SJSA1 (cell line): ENCODE data around the gene CCP110. TPM values are rescaled to one million over a fixed set of nuclear protein-coding genes. Genes with fewer than 3 reads are reported as not detected.
"Not testable (repeated sequence)": the region's sequence is repeated elsewhere in the genome, so short reads cannot be mapped to it uniquely, and the experiment has no call there.

Experiments
- DNase-seq, 2 experiments: peaks; one replicate each; pipeline ENCODE4 v3.0.0-alpha.2; 2015 to 2020; ENCODE audit warnings: low spot score in 2 of 2, low read depth in 1 of 2
- H3K27ac ChIP-seq: fragments of 250-450 bp; sonication (Bioruptor Pico); 2 replicates; pipeline ENCODE4 v1.5.1; 2020; ENCODE audit warnings: mild to moderate bottlenecking, moderate library complexity
- H3K27me3 ChIP-seq: fragments of 250-450 bp; sonication (Bioruptor Pico); replicated peaks from 2 replicates; pipeline ENCODE4 v1.5.1; 2020; ENCODE audit warnings: mild to moderate bottlenecking, moderate library complexity
- H3K36me3 ChIP-seq: fragments of 250-450 bp; sonication (Bioruptor Pico); 2 replicates; pipeline ENCODE4 v1.5.1; 2020; ENCODE audit warnings: mild to moderate bottlenecking
- H3K4me1 ChIP-seq: fragments of 250-450 bp; sonication (Bioruptor Pico); replicated peaks from 2 replicates; pipeline ENCODE4 v1.6.1; 2021; ENCODE audit warnings: mild to moderate bottlenecking
- H3K4me3 ChIP-seq: fragments of 250-450 bp; sonication (Bioruptor Pico); 2 replicates; pipeline ENCODE4 v1.5.1; 2020; ENCODE audit warnings: mild to moderate bottlenecking
- H3K9me3 ChIP-seq: fragments of 250-450 bp; sonication (Bioruptor Pico); replicated peaks from 2 replicates; pipeline ENCODE4 v1.5.1; 2020; ENCODE audit warnings: mild to moderate bottlenecking
- total RNA-seq: library from RNA; depleted of rRNA; stranded (reverse); fragments of >200 nt; shearing (Covaris generic); gene quantifications from 2 replicates; pipeline ENCODE4 v1.2.3, GENCODE V29; 2014

CCP110 gene
- total RNA-seq, 1 experiment from 2014 or later: 28.3 TPM

DNA sequence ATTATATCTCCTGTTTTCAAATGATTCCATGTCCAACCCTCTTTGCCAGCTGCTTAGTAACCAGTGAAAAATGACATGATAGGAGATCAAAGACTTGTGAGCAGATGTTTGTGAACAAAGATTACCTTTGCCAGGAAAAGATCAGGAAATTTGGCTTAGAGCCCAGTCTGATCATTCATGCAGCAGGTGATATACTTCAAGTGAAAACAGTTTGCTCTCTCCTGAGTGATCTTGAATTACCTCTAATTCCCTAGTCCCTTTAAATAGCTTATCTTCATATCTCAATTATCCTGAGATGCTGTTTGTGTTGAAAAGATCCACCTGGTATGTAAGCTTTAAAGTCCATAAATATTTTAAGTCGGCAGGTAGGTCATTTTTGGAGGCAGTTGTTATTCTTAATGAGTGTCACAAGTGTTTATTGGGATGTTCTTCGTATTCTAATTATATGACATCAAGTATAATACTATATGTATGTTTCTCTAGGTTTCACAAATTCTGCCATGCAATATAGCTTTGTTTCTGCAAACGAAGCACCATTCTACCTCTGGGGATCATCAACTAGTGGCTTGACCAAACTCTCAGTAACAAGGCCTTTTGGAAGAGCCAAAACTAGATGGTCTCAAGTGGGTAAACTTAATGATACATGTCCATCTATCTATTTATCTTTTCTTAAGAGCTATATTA, 18.5 kb downstream of the CCP110 start:
- H3K36me3 ChIP-seq: peaks cover 66% of the 10 kb centered on the region
- no peaks in the 10 kb centered on the region for H3K4me1 ChIP-seq
- no peaks in the 10 kb centered on the region for H3K9me3 ChIP-seq
- no peak overlapping the region for H3K27ac ChIP-seq
- H3K27me3 ChIP-seq: no peaks in the 10 kb centered on the region
- DNase-seq: no peak
- no peak overlapping the region for H3K4me3 ChIP-seq

DNA sequence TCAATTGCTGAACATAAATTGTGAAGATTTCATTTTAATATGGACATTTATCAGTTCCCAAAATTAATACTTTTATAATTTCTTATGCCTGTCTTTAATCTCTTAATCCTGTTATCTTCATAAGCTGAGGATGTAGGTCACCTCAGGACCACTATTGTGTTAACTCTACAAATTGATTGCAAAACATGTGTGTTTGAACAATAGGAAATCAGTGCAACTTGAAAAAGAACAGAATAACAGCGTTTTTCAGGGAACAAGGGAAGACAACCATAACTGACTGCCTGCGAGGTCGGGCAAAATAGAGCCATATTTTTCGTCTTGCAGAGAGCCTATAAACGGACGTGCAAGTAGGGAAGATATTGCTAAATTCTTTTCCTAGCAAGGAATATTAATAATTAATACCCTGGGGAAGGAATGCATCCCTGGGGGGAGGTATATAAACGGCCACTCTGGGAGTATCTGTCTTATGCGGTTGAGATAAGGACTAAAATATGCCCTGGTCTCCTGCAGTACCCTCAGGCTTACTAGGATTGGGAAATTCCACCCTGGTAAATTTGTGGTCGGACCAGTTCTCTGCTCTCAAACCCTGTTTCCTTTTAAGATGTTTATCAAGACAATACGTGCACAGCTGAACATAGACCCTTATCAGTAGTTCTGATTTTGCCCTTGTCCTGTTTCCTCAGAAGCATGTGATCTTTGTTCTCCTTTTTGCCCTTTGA, 19.7 kb downstream of the CCP110 start:
- peaks cover 67% of the 10 kb centered on the region for H3K36me3 ChIP-seq
- H3K9me3 ChIP-seq, DNase-seq: not testable (repeated sequence)

DNA sequence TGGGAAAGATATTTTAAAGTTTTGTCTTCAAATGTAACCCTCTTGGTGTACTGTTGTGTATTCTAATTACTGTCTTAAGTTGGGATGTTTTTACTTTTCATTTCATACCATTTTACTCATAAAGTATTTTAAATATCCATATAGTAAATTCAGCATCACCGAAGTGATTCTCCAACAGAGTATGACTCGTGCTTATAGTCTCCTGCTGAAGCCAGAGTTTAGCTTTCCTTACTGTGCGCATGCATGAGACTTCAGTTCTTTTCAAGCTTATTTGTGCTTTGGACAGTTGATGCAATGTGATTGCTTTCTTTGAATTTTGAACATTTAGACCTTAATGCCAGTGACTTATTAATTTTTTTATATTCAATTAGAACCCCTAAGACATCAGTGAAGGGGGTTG, 24.4 kb downstream of the CCP110 start:
- no peak for DNase-seq

More for the DNA sequence above, 19.7 kb downstream of the CCP110 start:
- H3K4me1 ChIP-seq, H3K27me3 ChIP-seq, H3K27ac ChIP-seq, H3K4me3 ChIP-seq: not testable (repeated sequence)

DNA sequence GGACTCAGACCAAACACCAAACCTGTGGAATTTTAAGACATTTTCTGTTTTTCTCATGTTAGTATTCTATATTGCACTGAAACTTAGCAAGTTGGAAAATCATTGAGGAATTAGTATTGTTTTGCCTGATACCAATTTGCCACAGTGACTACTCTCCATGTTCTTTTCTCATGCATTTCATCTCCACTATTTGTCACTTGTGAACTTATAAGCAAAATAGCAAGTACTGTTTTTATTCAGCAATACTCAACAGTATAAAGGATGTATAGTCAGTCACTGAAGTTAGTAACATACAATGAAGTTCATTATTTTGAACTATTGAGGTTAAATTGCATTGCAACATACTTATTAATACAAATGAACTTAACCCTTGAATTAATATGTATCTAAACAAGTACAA, 25.9 kb downstream of the CCP110 start:
- Histone ChIP-seq H3K9me3 (no peaks in the 10 kb centered on the region), H3K27ac (no peak overlapping the region), H3K27me3 (no peaks in the 10 kb centered on the region), H3K36me3 (peaks cover 41% of the 10 kb centered on the region), H3K4me1 (0 out of 2 replicates have a peak, but pooled peaks cover under 1% of the 10 kb centered on the region), H3K4me3 (no peak overlapping the region)
- DNase-seq: no peak

More for the DNA sequence above, 24.4 kb downstream of the CCP110 start:
- no peak overlapping the region for H3K27ac ChIP-seq
- H3K4me1 ChIP-seq: no peaks in the 10 kb centered on the region
- peaks cover 49% of the 10 kb centered on the region for H3K36me3 ChIP-seq
- no peaks in the 10 kb centered on the region for H3K9me3 ChIP-seq
- no peaks in the 10 kb centered on the region for H3K27me3 ChIP-seq
- H3K4me3 ChIP-seq: no peak overlapping the region

DNA sequence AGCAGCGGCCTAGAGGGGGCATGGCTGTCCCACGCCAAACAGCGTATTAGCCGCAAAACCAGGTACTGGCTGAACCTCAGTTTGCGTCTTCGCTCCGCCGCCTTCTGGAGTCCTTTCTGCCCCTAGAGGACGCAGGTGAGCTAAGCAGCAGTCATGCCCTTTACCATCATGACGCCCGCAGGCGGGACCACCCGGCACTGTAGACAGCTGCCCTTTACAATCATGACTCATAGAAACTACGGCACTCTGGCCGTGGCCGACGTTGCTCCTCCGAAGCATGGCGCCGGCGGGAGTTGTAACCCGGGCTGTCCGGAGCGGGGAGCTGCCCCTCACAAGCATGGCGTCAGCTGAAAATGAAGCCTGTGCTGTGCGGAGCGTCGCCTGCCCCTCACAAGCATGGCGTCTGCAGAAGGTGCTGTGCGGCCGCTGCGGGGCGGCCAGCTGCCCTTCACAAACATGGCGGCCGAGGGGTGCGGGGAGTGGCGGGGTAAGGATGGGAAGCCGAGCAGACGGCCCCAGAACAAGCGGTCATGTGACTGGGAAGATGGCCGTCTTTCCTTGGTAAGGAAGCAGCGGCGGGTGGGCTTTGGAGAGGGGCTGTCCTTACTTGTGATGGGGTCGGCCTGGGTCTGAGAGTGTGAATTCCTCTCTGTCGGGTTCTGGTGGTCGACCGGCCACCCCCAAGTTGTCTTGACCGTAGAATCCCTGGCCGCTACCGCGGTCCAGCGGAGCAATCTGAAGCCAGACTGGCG, 31.6 kb downstream of the CCP110 start, which contains the start of gene VPS35L:
Gene VPS35L (plus strand): TSS at position 518 of the 752 bp plus-strand sequence. CDS start 27 bp downstream, at position 545.
- Histone ChIP-seq H3K27ac (peak within 1 kb of the TSS; percentile 74), H3K4me1 (peaks cover 9% of the 10 kb centered on the region), H3K27me3 (no peaks in the 10 kb centered on the region), H3K9me3 (no peaks in the 10 kb centered on the region), H3K4me3 (peak within 1 kb of the TSS; percentile 59), H3K36me3 (peaks cover 7% of the 10 kb centered on the region; the same call in 1 of the 2 replicates)
- peak; percentile 99 for DNase-seq

DNA sequence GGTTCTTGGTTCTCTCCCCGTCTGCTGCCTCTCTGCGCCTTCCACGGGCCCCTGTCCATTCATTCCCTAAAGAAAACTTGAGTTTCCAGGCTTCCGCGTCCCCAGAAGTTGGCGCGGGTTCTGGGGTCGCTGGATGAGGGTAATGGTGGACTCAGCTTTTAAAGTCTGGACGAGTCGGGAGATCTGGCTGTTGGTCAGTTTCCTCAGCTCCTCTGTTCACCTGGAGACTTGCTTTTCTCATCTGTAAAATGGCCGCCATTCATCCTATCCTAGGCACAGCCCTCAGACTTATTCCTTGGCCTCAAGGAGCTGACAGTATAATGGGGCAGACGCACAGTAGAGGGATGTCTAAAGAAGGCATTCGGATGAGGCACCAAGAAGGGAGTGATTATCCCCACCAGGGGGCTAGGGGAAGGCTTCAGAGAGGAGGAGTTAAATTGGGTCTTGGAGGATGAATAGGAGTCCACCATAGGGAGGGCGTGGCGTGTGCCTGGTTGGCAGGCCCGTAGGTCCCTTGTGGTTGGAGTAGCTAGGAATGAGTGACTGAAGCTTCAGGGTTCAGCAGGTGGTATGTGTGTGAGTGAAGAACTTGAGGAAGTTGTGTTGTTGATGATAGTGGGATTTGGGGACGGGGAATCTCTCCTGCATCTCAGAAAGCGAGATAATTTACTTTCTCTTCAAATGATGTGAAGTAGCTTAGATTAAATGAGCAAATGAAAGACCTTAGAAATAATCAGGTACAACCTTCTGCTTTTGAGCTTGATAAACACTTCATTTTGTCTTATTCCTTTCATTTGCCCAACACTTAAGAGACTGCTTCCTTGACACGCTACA, 32.4 kb downstream of the CCP110 start:
- Histone ChIP-seq H3K27ac (peak overlapping the region; percentile 74), H3K27me3 (no peaks in the 10 kb centered on the region), H3K4me3 (peak overlapping the region; percentile 59), H3K36me3 (peaks cover 6% of the 10 kb centered on the region; the same call in 1 of the 2 replicates), H3K9me3 (no peaks in the 10 kb centered on the region), H3K4me1 (peaks cover 9% of the 10 kb centered on the region)
- peak; percentile 64 to 70 for DNase-seq

DNA sequence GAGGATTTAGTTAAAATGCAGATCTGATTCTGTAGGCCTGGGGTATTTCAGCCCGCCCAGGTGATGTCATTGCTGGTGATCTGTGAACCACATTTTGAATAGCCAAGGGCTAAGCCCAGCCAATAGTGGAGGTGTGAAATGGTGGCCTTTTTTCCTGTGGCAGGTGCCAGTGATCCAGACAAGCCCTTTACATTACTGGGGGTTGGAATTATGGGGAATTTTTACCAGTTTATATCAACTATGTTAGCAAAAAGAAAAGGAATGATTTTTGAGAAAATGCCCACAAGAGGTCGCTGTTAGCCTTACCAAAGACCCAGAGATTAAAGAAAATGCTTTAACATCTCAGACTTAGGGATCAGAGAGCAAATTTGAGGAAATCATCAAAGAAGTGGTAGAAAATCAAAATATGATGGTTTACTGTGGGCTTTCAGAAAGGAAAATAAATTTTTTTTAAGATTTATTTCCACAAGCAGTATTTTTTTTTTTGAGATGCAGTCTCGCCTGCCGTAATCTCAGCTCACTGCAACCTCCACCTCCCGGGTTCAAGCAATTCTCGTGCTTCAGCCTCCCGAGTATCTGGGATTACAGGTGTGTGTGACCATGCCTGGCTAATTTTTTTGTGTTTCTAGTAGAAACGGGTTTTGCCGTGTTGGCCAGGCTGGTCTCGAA, 35.6 kb downstream of the CCP110 start:
- Histone ChIP-seq H3K36me3 (peaks cover 4% of the 10 kb centered on the region; the same call in 1 of the 2 replicates), H3K4me3 (no peak overlapping the region), H3K9me3 (no peaks in the 10 kb centered on the region), H3K27ac (no peak overlapping the region), H3K4me1 (peaks cover 9% of the 10 kb centered on the region), H3K27me3 (no peaks in the 10 kb centered on the region)
- peak in 1 of 2 experiments; percentile 48 for DNase-seq

DNA sequence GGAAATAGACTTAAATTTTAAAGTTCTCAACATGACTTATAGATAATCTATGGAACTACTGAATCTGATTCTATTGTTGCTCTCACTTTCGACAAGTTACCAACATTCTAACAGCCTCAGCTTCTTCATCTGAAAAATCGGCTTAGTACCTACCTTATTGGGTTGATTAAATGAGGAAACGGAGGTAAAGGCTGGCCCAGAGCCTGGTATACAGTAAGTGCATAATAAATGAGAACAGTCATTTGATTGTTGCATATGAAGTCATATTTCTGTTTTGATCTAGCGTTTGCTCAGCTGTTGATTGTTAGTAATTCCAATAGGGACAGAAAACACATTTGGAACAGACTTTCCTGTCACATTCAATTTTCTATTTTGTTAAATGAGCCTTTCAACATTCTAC, 36.3 kb downstream of the CCP110 start:
- no peak overlapping the region for H3K4me3 ChIP-seq
- peaks cover 5% of the 10 kb centered on the region; the same call in 1 of the 2 replicates for H3K4me1 ChIP-seq
- H3K27ac ChIP-seq: no peak overlapping the region
- no peak for DNase-seq
- H3K27me3 ChIP-seq: no peaks in the 10 kb centered on the region
- peaks cover 6% of the 10 kb centered on the region for H3K36me3 ChIP-seq
- H3K9me3 ChIP-seq: no peaks in the 10 kb centered on the region

DNA sequence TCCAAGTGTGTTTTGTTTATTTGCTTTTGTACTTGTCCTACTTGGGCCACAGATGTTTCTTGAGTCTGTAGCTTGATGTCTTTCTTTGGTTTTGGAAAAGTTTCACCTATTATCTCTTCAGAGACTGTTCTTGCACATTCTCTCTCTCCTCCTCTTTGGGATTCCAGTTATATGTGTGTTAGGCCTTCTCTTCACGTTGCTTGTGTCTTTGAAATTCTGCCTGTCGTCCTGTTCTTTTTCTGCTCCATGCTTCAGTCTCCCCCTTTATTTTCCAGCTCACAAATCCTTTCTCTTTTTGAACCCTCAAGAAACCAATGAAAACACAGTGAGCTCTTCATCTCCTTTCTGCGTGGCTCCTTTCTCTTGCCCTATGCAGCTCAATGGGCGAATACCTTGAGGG, 39.6 kb downstream of the CCP110 start:
- Histone ChIP-seq H3K4me1 (no peaks in the 10 kb centered on the region), H3K27me3 (no peaks in the 10 kb centered on the region), H3K4me3 (no peak overlapping the region), H3K9me3 (no peaks in the 10 kb centered on the region), H3K36me3 (peaks cover 31% of the 10 kb centered on the region), H3K27ac (no peak overlapping the region)
- no peak for DNase-seq

DNA sequence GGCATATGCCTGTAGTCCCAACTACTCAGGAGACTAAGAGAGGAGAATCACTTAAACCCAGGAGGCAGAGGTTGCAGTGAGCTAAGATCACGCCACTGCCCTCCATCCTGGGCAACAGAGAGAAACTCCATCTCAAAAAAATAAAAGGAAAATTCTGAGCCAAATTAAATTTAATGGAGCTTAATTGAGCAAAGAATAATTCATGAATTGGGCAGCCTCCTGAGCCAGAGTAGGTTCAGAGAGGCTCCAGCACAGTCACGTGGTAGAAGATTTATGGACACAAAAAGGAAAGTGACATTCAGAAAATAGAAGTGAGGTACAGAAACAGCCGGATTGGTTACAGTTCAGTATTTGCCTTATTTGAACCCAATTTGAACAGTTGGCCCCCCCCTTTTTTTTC, 42.6 kb downstream of the CCP110 start:
- Histone ChIP-seq H3K4me1 (no peaks in the 10 kb centered on the region), H3K36me3 (peaks cover 34% of the 10 kb centered on the region), H3K27ac (no peak overlapping the region), H3K9me3 (no peaks in the 10 kb centered on the region), H3K4me3 (no peak overlapping the region), H3K27me3 (no peaks in the 10 kb centered on the region)
- DNase-seq: no peak

DNA sequence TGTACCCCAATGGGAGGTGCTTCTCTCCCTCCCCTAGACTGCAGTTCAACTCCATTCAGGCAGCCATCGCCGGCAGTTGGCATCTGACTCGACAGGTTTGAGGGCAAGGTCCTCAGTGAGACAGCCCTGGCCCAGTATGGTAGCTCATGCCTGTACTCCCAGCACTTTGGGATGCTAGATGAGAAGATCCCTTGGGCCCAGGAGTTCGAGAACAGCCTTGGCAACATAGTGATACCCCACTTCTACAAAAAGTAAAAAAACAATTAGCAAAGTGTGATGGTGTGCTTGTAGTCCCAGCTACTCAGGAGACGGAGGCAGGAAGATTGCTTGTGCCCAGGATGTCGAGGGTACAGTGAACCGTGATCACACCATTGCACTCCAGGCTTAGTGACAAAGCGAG, 43.8 kb downstream of the CCP110 start:
- no peaks in the 10 kb centered on the region for H3K9me3 ChIP-seq
- no peak overlapping the region for H3K27ac ChIP-seq
- H3K27me3 ChIP-seq: no peaks in the 10 kb centered on the region
- DNase-seq: no peak
- H3K36me3 ChIP-seq: peaks cover 43% of the 10 kb centered on the region
- H3K4me3 ChIP-seq: no peak overlapping the region
- no peaks in the 10 kb centered on the region for H3K4me1 ChIP-seq

DNA sequence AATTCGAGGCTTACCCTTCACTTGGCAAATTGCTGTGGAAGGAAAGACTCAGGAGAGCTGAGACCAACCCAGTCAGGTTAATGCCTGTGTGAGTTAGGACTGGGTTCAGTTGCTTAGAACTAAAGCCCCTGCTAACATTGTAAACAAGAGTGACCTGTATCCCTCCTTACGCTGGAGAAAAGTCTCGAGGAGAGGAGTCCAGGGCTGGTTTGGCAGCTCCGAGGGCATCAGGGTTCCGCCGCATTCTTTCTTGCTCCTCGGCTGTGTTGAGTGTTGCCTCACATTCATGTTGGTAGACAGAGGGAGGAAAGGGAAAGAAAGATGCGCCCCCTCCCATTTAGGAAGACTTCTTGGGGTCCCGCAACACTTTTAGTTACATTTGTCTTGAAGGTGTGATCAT, 50.3 kb downstream of the CCP110 start:
- H3K27ac ChIP-seq: no peak overlapping the region
- no peaks in the 10 kb centered on the region for H3K27me3 ChIP-seq
- peaks cover 60% of the 10 kb centered on the region for H3K36me3 ChIP-seq
- no peak for DNase-seq
- H3K9me3 ChIP-seq: no peaks in the 10 kb centered on the region
- H3K4me1 ChIP-seq: no peaks in the 10 kb centered on the region
- no peak overlapping the region for H3K4me3 ChIP-seq

DNA sequence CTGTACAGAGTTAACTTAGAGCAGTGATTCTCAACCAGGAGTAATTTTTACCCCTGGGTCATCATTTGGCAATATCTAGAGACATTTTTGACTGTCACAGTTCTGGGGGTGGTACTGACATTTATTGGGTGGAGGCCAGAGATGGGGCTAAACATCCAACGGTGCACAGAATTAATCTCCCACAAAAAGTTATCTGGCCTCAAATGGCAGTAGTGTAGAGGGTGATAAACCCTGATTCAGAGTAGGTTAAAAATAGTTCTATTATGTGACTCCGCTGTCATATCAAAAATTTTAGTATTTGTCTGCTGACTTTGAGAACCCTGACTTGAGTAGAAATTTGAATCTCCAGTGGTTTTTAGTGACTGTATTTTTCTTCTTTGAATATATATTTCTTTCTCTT, 50.9 kb downstream of the CCP110 start:
- H3K27ac ChIP-seq: no peak overlapping the region
- H3K4me1 ChIP-seq: no peaks in the 10 kb centered on the region
- DNase-seq: no peak
- H3K9me3 ChIP-seq: no peaks in the 10 kb centered on the region
- no peaks in the 10 kb centered on the region for H3K27me3 ChIP-seq
- H3K4me3 ChIP-seq: no peak overlapping the region
- peaks cover 66% of the 10 kb centered on the region for H3K36me3 ChIP-seq
